NCI-H2081 treated with DMSO at 0.1 percent for 48 hours (cell line): ENCODE results near the gene RCE1.

Source experiments
- DNase-seq: peaks from one replicate; lab custom pipeline; 2025; lab: John Stamatoyannopoulos, UW

The RCE1 gene

DNA sequence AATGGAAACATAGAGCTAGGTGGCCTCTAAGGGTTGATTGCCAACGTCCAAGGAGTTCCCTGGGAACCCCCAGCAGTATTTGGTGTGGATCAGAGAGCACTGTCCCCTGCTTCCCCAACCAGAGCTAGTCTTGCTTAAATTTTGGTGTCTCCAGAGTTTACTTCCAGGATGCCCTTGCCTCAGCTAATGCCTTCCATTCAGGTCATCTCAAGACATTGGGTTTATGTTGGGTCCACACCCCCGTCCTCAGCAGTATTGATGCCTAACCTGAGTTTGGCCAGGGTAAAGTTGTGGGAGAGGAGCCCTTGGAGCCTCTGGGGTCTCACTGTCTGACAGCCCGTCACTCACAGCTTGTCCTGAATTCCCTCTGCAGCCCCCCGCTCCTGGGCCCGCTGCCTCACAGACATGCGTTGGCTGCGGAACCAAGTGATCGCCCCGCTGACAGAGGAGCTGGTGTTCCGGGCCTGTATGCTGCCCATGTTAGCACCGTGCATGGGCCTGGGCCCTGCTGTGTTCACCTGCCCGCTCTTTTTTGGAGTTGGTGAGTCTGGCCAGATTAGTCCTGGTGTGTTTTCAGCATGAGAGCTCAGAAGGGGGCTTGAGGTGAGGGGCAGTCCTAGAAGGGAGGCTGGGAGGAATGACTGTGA is 1.4 kb downstream of the RCE1 start:
- no peak for DNase-seq

DNA sequence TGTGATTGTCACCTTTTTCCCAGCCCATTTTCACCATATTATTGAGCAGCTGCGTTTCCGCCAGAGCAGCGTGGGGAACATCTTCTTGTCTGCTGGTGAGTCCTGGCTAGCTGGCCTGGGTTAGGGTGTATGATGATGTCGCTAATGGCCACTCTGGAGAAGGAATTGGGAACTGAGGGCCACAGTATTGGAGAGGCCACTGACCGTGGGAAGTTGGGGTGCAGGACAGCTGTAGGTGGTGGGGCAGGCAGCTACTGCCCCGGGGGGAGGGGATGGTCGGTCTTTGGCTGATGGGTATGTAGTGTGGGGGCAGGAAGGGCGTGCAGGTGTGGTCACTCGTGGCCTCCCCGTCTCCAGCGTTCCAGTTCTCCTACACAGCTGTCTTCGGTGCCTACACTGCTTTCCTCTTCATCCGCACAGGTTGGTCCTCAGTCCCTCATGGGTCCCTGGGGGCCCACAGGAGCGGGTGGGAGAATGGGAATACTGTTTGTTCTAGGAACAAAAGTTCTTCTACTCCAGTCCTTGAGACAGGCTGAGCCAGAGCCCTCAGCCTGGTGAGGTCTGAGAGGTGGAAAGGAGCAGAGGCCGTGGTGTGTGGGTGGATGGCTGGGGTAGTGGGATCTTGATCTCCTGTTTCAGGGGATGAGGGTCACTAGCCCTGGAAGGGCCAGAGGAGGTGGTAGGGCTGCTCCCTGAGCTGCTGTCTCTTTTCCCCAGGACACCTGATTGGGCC is 2.1 kb downstream of the RCE1 start:
- DNase-seq, result no peak

DNA sequence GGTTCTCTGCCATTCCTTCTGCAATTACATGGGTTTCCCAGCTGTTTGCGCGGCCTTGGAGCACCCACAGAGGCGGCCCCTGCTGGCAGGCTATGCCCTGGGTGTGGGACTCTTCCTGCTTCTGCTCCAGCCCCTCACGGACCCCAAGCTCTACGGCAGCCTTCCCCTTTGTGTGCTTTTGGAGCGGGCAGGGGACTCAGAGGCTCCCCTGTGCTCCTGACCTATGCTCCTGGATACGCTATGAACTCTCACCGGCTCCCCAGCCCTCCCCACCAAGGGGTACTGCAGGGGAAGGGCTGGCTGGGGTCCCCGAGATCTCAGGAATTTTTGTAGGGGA is 2.6 kb downstream of the RCE1 start:
- DNase-seq, result no peak

DNA sequence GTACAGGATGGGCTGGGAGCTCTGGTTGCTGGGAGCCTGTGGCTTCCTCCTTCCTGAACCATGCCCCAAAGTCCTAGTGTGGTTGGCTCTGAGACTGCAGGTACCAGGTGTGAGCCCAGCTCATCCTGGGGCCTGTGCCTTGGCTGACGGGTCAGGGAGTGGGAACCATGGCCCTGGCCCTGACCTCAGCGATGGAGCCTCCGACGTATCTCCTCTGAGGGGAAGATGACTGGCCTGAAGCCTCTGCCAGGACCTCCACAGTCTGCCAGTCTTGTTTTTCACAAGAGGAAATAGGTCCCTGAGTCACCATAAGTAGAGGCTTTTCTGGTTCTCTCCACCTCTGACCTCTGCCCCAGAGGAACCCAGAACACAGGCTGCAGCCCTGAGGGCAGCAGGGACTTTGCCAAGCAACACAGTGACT is 3.4 kb downstream of the RCE1 start:
- no peak for DNase-seq

DNA sequence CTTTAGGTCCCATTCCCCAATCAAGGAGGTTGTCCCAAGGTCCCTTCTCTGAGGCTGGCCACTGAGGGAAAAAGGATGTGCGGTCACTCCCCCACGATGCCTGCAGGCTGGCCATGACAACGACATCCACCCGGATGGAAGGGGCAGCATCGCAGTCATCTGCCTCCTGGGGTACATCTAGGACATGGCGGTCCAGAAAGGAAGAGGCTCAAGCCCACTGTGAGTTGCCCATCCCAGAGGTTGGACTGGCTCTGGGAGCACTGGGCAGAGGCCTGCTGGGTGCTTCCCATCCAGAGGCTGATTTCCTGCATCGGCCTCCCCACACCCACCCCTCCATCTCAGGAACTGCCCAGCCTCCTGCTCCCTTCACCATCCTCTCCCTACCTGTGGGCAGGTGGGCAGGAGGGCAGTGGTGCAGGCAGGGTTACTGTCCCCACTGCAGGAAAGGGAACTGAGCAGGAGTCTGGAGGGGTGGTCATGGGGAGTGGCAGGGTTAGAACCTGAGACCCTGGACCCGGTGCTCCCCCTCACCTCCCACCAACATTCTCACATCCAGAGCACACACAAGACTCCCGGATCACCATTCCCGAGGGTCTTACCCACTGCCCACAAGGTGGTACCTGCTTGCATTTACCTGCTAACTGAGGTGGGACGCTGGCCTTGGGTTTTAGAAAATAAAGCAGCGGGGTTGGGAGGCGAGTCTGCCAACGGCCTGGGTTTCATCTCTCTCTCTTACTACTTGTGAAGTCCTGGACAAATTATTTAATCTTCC is 4.4 kb downstream of the RCE1 start:
- no peak for DNase-seq

DNA sequence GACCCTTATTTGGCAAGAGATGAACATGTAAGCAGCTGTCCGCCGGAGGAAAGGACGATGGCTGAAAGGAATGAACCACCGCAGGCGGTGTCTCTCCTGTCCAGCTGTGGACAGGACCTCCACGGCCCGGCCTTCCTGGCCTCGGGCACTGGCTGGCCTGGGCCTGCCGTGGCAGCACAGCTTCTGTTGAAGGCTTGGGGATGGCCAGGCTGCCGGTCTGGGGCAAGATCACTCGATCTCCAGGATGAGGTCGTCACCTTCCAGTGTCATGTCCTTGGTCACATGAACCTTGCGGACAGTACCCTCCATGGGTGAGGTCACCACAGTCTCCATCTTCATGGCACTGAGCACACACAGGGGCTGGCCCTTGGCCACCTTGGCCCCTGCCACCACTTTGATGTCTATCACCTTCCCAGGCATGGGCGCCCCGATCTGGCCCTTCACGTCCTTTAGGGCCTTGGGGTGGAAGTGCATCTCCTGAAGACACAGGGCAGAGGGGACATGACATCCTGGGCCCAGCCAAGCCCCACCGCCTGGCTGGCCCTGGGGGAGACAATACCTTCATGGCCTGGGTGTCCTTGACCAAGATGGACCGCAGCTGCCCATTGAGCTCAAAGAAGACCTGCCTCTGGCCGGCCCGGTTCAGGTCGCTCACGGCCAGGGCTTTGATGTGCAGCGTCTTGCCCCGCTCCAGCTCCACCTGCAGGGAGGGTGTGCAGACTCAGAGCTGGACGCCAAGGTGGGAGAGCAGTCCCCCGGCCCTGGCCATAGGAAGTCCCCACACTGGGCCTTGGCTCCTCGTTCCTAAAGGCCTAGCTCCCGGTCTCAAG is 5.6 kb downstream of the RCE1 start:
- DNase-seq, result no peak

DNA sequence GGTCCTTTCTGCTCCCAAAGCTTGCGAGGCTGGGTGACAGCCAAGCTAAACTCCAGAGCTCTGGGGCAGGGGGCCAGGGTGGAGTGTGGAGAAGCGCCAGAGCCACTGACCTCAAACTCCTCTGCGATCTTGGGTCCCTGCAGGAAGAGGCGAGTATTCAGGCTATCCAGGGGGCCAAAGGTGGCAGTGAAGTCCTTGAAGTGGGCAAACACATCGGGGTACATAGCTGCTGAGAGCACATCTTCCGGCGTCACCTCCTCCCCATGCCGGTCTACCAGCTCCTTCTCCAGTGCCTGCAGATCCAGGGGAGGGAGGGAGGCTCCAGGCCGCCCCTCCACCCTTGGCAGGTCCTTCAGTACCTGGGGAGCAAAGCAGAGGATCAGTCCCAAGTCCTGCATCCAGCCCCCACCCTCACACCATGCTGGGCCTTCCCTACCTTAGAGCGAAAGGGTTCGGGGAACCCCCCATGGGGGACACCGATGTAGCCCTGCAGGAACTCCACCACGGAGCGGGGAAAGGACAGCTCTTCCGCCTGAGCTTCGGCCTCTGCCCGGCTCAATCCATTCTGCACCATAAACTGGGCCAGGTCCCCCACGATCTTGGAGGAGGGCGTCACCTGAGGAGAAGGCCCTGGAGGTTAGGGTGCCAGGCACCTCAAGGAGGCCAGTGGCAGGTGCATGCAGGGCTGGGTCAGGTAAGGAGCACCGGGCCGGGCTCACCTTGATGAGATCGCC is 6.4 kb downstream of the RCE1 start:
- DNase-seq, result no peak

DNA sequence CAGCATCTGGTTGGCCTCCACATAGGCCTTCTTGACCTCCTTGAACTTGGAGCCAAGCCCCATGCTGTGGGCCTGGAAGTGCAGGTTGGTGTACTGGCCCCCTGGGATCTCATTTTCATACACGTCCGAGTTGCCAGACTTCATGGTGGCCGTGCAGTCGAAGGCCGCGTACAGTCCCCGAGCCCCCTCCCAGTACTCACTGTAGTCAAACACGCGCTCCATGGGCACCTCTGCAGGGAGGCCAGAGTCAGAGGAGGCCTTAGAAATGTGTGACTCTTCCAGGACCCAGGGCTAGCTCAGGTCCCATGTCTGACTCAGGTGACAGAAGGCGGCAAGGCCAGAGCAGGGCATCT is 7.0 kb downstream of the RCE1 start:
- DNase-seq, result no peak

DNA sequence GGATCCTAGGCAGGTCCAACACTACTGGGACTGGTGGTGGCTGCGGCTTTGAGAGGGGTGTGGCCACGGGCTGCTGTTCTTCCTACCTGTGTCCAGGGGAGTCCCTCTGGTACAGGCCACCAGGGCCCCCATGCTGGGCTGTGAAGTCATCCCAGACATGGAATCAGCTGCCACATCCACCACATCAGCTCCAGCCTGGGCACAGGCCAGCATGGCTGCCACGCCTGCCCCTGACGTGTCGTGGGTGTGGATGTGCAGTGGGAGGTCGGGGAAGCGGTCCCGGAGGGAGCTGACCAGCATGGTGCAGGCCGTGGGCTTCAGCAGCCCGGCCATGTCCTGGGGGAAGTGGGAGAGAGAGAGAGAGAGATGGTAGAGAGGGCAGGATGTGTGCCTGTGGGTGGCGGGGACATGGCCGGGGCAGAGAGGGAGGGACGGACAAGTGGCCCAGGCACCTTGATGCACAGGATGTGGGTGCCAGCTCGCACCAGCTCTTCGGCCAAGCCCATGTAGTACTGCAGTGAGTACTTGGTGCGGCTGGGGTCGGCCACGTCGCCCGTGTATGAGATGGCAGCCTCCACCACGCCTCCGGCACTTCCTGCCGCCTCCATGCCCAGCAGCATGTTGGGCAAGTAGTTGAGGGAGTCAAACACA is 7.5 kb downstream of the RCE1 start:
- DNase-seq, result no peak

DNA sequence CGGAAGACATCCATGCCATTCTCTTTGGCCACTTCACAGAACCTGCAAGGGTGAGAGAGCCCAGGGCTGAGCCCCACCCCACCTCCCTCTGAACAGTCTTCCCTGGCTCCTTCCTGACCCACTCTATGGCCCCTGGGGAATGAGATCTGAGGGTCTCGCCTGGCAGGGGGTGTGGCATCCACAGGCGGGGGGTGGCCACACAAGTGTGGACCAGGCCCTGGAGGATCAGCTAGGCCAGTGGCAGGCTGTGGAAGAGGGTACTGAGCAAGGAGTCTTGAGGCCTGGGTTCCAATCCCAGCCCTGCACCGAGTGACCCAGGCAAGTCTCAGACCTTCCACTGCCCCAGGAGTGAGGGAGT is 8.0 kb downstream of the RCE1 start:
- DNase-seq, result no peak

DNA sequence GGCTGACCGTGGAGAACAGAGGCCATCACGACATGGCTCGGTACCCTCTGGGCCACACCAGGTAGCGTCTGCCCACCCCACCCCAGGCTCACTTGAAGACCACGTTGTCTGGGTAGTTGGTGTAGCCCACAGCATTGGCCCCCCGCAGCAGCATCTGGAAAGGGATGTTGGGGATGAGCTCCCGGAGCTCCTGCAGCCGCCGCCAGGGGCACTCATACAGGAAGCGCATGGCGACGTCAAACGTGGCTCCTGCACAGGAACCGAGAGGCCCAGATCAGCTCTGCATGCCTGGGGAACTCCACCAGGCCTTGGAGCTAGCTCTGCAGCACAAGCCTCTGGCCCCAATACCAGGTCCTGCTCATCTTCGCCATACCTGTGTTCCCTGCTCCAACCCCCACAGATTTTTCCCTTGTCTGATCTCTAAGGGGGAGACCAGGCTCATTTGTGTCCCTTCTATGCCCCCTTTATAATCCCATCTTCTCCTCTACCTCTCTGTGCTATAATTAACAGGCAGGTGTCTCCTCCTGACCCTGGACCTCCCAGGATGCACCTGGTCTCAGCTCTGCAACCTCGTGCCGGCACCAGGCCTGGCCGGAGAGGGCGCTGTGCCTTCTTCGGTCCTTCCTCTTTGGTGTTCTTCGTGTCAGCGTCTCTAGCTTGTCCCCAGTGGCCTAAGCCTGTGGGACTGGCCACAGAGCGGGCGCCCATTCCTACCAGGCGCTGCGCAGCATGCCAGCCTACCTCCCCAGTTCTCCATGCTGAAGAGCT is 8.6 kb downstream of the RCE1 start:
- no peak for DNase-seq

DNA sequence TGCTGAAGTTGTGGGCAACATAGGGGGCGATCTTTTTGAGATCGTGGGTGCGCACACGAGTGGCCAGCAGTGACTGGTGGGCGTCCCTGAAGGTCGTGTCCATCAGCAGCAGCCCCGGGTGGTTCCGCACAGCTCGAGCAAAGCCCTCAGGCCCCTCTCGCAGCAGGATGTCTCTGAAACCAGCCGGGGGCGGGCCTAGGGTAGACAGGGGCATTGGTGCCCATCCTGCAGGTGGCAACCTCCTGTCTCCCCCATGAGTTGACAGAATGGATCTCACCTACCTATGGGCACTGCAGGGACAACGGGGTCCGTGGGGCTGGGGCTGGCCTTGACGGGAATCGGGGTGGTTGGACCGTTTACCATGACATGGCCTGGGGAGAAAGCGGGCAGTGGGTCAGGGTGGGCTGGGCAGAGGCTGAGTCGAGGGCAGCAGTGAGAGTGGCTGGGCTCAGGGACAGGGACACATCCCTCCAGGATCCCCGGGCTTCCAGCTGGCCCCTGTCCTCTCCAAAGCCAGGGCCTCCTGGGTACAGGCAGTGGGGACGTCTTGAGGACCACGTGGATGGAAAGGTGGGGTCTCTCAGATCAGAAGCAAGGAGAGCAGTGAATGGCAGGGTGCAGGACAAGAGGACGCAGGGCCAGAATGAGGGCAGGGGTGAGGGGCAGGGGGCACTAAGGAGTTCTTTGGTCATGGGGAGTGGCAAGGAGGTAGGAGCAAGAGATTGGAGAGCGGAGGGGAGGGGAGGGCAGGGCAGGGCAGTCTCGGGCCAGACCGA is 9.4 kb downstream of the RCE1 start:
- DNase-seq, result no peak

DNA sequence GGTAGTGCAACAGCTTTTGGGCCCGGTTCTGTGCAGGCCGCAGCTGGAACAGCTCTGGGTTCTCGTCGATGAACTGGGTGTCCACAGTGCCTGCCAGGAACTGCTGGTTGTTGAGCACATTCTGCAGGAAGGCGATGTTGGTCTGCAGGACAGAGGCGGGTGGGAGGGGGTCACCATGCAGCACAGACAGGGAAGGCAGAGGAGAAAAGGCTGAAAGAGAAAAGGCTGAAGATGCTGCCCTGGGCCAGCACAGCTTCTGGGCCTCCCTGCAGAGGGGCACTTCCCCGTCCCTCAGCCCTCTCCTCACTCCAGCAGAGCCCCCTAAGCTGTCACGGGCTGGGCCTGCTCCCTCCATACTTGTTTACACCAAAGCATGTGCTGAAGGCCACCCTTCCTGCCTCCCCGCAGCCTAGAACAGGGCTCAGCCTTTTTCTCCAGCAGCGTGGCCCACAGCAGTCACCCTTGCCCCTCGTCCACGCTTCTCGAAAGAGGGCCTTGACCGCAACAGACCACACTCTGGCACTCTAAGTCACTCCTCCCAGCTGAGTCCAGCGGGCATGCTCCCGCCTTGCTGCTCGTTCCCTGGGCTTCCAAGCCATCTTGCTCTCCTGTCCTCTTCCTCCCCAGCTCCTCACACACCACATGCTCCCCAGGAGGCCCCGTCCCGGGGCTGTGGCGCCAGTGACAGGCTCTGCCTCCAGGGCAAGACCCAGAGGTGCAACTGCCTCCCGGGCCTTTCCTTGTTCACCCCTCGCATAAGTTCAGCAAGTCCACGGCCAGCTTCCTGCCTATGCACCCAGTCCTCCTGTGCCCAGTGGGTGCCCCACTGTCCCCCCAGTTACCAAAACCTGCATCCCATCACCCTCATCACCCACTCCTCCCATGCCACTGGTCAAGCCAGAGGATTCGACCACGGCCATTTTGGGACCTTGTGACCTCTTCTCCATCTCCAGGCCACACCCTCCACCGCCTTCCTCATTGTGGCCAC is 10.3 kb downstream of the RCE1 start:
- DNase-seq, result no peak

DNA sequence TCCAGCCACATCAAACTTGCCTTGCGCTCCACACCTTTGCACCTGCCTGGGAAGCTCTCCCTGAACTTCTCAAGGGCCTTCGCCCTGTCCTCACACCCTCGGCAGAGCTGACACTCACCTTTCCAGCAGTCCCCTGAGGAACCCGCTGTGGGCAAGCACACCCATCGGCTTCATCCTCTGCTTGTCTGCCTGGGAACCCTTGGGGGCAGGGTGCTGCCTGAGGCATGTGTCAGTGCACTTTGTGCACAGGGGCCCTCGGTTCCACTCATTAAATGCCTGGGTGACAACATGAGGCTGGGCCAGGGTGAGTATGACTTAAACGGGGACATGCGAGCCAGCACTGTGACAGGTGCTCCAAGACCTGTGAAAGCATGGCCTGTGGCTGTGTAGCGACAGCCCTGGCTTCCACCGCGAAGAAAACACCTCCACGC is 11.0 kb downstream of the RCE1 start:
- no peak for DNase-seq

DNA sequence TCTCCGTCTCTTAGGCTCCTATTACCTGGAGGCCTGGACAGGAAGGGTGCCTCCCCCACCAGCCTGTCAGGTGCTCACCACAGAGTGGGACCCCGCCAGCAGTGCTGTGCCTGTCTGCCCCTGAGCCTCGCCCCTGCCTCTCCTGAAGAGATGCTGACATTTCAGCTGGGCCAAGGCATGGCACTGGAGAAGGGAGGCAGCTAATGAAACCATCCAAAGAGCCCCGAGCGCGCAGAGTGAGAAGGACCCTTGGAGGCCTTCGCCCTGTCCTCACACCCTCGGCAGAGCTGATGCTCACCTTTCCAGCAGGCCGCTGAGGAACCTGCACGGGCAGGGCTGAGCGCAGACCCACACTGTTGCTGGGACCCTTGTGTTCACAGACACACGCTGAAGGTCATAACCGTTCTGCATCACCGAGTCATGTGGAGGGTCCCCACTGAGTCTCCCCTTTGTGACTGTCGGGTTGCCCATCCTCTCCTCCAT is 11.5 kb downstream of the RCE1 start:
- DNase-seq, result no peak

DNA sequence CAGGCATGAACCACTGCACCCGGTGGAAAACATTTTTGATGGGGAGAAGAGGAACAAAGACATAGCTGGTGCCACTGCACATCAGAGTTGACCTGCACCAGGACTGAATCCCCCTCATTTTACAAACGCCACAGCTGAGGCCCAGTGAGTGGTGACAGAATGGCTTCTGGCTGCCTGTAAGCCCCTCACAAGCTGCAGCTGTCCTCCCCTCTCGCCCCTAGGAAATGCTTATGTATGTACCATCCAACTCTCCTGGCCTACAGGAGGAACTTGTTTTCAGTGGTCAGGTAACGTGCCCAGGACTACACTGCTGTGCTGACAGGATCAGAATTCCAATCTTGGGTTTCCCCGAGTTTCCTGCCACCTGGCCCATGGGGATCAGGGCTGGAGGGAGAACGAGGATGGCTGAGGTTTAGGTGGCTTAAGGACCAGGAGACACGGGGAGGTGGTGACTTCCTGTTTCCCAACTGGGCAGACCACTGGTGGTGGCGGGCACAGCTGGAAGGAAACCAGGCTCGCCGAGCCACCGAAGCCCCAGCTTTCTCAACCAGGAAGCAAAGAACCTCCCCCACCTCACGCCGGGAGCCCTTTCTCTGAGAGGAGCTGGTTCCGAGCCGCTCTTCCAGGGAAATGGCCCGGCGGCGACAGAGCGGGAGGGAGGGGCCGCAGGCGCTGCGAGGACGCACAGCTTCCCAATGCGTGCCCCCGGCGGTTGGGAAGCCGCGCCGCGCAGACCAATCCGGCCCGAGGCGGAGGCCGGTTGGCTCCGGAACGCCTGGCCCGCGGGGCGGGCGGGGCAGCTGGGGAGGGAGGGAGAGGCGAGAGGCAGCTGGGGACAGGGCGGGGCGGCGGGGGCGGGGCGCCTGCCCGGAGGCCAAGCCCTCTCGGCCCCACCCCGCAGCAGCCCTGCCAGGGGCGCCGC is 12.6 kb downstream of the RCE1 start:
- DNase-seq, result peak; percentile 26
